T-helper 2 cell (primary cell): Measurements from ENCODE around the gene FANCD2.
"Not testable (repeated sequence)": the region's sequence is repeated elsewhere in the genome, so short reads cannot be mapped to it uniquely, and the experiment has no call there.

Experiments used
- DNase-seq, 5 experiments: peaks; one replicate each; pipeline versions ENCODE4 v3.0.0 to v3.0.0-alpha.2; 2012 to 2022
- total RNA-seq, 2 donors: gene quantifications; one replicate each; lab custom pipeline; 2026; lab: John Stamatoyannopoulos, UW

Gene FANCD2
- 30.2 to 40.4 reads per million in 2 donors for total RNA-seq

DNA sequence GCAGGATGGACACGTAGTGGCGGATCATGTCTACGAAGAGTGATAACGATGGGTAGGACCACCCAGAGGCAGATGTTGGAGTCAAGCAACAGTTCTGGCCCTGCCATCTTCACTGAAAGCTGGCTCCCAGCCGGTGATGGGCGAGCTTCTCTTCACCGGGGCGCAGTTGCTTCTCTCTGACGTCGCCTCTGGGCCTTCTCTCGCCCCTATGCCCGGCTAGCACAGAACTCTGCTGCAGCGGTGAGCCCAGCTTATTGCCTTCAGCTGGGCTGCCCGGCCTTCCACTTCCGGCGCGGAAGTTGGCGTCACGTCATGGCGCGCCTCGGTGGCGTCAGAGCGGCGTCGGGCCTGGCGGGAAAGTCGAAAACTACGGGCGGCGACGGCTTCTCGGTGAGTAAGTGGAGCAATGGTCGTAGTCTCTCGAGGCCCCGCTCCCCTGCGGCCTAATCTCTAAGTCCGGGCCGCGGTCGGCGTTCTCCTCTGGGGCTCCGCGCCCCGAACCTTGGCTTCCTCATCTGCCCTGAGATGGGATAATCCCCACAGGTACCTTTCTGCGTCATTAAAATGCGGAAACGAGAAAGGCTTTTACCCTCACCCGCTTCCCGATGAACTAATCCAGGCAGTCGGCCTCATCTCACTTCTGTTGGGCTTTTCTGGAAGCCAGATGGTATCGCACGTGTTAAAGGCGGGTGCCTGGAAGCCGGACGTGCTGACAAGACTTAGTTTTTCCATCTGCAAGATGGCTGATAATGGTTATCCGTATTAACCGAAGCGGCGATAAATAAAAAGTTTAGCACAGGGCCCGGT, at the start of gene FANCD2:
Gene FANCD2, plus strand, starts transcription at position 354 of the 807 bp plus-strand sequence. CDS start 2,221 bp downstream, outside the sequence.
- peak; percentile 80 to 92 (median 86) for DNase-seq

GRCh38 chr3:9976721-9977709, 49.2 kb upstream of the FANCD2 start:
- DNase-seq = peak in 1 of 5 experiments; percentile 89

DNA sequence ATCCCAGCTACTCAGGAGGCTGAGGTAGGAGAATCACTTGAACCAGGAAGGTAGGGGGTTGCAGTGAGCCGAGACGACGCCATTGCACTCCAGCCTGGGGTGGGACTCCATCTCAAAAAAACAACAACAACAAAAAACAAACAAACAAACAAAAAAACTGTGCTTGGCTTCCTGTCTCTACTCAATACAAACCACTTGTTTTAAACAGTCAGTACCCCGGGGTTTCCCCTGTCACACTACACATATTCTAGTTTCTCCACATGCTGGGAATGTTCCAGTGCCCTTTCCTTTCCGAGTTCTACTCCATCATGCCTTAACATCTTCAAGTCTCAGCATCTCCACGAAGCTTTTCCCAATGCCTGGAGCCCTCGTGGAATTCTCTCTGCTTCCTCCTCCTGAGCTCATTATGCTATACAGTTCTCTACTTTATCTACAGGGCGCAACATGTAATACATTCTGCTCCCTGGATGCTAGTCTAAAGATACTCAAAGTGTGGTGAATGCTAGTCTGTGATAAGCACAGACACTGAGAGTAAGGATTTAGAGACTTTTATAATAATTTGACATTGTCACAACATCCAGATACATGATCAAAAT, 47.4 kb upstream of the FANCD2 start:
- DNase-seq = no peak

GRCh38 chr3:9980251-9980650, 46.0 kb upstream of the FANCD2 start:
- no peak for DNase-seq

DNA sequence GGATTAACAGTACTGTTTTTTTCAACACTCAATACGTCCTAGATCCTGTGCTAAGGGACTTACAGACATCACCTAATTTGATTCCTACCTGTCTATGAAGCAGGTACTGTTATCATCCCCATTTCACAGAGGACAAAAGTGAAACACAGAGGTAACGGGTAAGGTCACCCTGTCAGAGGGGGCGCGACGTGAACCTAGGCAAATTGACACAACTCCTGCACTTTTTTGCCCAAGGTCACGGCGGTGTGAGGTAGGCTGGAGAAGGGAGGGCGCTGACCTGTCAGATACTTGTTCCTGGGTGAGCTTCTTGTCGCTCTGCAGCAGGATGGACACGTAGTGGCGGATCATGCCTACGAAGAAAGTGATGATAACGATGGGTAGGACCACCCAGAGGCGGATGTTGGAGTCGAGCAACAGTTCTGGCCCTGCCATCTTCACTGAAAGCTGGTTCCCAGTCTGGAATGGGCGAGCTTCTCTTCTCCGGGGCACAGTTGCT, 40.0 kb upstream of the FANCD2 start:
- DNase-seq = no peak

DNA sequence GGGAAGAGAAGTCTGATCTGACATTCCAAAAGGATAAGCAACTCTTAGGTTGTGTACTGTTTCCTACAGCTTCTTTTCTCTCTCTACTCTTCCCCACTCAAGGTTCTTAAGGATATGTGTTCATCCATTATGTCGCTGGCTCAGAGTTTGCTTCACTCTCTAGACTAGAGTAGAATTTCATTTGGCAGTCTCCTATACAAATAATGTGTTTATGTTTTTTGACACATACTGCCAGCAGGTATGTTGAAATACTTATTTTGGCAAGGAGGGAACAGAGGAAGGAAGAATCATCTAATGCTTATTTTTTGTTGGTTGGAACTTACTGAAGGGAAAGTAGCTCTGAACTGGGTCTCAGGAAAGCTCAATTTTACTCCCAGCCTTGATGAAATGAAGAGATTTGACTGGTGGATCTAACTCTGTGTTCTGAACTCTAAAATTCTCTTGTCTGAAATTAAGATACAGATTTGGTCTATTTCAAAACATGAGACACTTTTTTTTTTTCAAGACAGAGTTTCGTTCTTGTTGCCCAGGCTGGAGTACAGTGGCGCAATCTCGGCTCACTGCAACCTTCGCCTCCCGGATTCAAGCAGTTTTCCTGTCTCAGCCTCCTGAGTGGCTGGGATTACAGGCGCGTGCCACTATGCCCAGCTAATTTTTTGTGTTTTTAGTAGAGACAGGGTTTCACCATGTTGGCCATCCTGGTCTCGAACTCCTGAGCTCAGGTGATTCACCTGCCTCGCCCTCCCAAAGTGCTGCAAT, 32.0 kb upstream of the FANCD2 start:
- DNase-seq = no peak

DNA sequence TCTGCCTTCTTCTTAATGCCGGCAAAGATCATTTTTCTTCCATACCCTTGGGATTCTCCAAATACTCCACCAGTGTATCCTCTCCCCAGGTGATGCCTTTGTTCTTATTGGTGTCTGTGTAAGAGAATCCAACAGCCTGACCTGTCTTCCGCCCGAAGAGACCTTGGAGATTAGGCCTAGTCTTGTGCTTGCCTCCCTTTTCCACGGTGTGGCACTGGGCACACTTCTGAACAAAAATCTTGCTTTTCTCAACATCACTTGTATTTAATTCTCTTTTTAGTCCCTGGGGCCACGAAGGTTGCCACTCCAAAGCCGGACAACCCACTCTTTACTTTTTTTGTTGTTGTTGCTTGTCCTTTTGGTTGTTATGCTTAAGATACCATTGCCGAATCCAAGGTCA, 25.6 kb upstream of the FANCD2 start:
- DNase-seq = no peak

GRCh38 chr3:10002951-10003350, 23.3 kb upstream of the FANCD2 start:
- DNase-seq = no peak

DNA sequence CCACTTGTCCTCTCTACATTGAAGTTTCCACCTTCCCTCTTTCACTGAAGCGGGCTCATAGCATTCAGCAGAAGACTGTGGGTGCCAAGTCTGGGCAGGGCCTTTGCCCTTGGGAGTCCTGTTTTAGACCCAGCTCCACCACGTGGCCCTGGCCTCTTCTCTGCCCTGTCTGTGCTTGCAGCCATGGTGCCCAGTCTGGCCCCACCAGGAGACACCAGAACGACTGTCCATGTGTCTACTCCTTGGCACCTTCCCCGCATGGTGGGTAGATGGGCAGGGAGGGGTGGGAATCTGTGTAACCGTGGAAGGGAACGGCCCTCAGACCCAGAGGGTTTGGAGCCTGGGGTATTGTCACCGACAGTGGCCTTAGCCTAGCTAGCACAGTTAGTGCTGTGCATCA, 21.7 kb upstream of the FANCD2 start:
- no peak for DNase-seq

- no peak for DNase-seq
Measured at GRCh38 chr3:10004960-10005564, 21.2 kb upstream of the FANCD2 start.

DNA sequence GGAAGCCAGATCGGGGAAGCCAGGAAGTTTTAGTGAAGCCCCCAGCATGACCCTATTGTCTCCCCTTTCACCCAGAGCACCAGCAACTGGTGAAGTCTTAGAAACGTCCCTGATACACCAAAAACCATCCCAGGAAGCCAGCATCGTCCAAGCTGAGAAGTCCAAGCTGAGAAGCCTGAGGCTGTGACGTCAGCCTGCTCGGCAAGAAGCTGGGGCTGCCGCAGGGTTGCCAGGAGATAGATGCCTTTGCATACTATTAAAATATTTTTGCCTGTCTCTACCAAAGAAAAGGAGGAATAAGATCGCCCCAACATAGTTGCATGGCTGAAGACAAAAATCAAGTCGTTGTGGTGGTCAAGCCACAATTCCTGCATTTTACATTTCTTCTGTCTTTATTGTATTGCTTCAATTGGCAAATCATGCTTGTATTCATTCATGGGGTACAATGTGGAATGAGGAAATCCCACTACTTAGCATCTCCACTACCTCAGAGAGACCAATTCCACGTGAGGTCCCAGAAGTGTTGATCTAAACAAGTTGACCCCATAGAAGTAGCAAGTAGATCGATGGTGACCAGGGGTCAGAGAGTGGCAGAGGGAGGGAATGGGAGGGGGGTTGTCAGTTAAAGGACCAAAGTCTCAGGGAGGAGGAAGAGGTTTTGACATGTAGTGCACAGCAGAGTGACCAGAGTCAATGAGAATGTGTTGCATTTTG, 20.0 kb upstream of the FANCD2 start:
- no peak for DNase-seq

- DNase-seq = no peak
Measured at GRCh38 chr3:10006762-10007090, 19.5 kb upstream of the FANCD2 start.

- DNase-seq = no peak
Measured at GRCh38 chr3:10007126-10007782, 19.0 kb upstream of the FANCD2 start.

DNA sequence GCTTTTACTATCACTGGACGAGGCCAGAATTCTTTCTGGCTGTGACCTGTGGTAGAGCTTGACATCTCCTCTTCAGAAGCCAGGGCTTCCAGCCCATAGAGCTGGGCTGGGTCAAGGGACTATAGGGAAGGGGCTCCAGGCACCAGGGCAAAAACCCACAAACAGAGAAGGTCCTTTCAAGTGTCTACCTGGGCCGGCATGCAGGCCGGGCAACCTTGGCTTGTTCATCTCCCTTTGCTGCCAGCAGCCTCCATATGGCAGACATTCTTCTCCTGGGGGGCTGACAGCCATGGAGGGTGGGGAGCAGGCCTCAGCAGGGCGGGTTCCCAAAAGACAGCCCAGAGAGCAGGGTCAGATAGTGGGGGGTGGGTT, 18.0 kb upstream of the FANCD2 start:
- not testable (repeated sequence) for DNase-seq

- DNase-seq = peak; percentile 67 to 83 (median 76)
Measured at GRCh38 chr3:10008588-10009344, 17.5 kb upstream of the FANCD2 start.

DNA sequence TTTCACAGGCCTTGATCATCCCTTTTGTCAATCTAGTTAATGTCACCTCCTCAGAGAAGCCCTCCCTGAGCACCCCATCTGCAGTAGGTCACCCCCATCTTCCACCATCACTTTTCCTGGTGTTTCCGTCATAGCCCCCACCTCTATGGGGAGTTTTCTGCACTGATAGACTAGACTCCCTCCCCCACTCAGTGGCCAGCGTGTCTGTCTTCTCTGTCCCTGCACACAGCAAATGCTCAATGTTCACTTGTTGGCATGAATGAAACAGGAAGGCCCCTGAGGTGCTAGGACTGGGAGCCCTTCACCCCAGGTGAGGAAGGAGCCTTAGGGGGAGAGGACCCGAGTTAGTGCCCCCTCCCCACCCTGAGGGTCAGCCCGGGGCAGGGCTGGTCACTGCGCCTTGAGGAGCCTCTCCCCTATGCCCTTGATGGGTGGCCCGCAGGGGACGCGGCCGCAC, 15.8 kb upstream of the FANCD2 start:
- DNase-seq = peak in 1 of 5 experiments; percentile 5

DNA sequence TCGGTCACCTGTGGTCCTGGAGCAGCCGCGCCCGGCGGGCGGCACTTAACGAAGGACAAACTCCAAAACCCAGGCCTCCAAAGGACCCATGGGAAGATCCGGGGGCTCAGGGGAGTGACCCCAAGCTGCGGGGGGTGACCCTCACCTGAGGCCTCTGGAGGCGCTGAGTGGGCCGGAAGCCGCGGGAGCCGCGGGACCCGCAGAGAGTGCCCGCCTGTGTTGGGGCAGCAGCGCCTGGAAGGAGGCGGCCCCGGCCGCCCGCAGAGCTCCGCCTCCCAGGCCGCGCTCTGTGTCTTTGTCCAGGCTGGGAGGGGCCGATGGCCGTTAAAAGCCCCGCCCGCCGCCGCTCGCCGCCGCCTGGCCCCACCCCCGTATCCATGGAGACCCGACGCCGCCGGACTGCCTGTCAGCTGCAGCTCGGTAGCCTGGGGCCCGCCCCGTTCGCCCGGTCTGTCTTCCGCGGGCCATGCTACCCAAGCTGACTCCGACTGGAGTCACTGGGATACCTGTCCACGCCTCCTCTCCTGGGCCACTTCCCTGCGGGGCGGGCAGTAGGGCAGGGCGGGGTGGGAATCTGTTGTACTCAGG, 15.3 kb upstream of the FANCD2 start:
- DNase-seq = peak; percentile 64 to 83 (median 70)

DNA sequence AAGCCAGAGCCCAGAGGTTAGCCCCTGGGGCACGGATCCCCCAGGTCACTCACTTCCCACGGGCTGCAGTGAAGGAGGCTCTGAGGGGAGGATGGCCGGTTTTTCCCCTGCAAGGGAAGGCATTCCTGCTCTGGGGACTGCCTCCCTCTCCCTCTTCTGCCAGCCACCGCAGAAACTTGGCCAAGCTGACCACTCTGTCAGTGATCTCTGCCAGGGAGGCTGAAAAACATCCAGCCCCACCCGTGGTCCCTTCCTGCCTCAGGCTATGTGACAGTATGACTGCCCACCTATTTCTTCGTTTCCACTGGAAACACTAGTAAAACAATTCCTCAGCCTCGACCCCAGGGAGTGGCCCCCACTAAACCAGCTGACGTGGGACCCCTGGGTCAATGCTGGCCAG, 14.6 kb upstream of the FANCD2 start:
- no peak for DNase-seq

DNA sequence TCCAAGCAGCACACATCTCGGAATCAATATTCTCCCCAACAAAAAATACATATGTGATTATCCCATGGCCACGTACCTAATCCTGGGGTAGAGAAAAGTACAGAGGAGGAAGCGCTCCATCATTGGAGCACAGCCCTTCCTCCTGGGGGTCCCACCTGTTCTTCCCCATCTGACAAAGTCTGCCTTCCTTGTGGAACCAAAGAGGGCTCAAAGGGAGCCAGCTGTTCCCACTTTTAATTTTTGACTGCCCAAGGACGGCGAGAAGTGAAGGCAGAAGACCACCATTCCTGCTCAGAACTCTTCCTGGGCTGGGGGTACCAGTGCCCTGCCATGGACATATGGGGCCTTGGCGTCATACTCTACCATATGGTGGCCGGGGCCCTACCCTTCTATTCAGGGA, 14.1 kb upstream of the FANCD2 start:
- no peak for DNase-seq
